ENCODE results near the gene SLC26A2. TPM values are rescaled to one million over a fixed set of nuclear protein-coding genes. Genes with fewer than 3 reads are reported as not detected.

The SLC26A2 gene
- total and polyA plus RNA-seq, 4 donors = 0.43 to 6.1 (median 1.6) TPM

DNA sequence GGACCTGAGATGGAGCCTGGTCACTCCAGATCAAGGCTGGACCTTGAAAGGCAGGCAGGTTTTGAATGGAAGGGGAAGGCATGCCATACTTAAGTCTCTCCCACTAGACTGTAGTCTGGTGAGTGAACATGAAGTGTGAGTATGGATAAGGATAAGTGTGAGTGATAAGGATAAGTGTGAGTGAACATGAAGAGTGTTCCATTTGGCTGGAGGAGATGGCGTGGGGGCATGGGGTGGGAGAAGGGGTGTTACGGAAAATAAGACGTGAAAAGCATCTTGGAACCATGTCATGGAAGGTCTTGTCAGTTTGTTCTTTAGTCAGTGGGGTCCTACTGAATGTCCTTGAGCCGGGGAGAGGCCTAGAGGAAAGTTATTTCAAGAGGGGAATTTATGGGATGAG lies 72.8 kb downstream of the SLC26A2 start (continued):
- TF ChIP-seq NR2F2 (IDR thresholded peaks at IDR 0.05) (no peak), YY1 (IDR thresholded peaks at IDR 0.05) (no peak)

DNA sequence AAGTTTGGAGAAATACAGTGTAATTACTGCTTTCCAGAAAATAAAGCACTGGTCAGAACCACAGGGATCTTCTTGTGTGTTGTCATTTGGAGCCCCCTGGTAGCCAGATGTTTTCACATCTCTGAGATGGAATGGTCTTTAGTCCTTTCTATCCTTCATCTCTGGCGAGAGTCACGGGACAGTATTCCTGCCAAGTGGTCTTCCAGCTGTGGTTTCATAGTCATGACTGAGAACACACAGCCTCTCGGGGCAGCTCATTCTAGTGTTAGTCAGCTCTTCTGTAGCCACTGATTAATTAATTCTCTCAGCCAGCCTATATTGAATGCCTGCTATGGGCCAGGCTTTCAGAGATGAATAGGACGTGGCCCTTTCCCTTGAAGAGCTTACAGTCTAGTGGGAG lies 74.1 kb downstream of the SLC26A2 start:
- TF ChIP-seq, protein P1, sequence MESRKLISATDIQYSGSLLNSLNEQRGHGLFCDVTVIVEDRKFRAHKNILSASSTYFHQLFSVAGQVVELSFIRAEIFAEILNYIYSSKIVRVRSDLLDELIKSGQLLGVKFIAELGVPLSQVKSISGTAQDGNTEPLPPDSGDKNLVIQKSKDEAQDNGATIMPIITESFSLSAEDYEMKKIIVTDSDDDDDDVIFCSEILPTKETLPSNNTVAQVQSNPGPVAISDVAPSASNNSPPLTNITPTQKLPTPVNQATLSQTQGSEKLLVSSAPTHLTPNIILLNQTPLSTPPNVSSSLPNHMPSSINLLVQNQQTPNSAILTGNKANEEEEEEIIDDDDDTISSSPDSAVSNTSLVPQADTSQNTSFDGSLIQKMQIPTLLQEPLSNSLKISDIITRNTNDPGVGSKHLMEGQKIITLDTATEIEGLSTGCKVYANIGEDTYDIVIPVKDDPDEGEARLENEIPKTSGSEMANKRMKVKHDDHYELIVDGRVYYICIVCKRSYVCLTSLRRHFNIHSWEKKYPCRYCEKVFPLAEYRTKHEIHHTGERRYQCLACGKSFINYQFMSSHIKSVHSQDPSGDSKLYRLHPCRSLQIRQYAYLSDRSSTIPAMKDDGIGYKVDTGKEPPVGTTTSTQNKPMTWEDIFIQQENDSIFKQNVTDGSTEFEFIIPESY (IDR thresholded peaks at IDR 0.05) = no peak
- no peak for TF ChIP-seq EGR1 (IDR thresholded peaks at IDR 0.05; ENCODE audit: low read depth in 2 of 2)
- TF ChIP-seq NR2F2 (IDR thresholded peaks at IDR 0.05) = no peak
- TF ChIP-seq TAF1 (conservative IDR thresholded peaks at IDR 0.05) = no peak

DNA sequence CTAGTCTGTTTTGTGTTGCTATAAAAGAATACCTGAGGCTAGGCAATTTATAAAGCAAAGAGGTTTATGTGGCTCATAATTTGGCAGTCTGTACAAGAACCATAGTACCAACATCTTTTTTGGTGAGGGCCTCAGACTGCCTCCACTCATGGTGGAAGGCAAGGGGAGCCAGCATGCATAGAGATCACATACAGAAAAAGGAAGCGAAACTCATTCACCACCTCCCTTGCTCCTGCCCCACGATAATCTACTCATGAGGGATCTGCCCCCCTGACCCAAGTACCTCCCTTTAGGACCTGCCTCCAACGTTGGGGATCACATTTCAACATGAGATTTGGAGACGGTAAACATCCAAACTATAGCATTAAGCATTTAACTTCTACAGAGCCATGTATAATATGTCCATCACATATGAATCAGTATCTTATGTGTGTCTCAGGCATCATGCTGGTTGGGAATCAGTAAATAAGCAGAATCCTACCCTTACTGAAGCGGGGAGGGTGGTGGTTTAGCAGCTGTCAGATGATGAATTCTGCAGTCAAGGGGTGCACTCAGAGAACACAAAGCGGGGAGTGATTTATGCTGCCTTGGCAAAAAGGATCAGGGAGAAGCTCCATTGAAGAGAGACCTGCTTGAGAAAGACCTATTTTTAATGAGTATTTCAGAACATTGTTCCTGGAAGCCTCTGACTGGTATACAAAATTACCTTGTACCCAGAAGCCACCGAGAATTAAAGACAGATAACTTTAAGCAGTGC lies 74.8 kb downstream of the SLC26A2 start:
- Histone ChIP-seq H3K36me3 (ENCODE audit: control insufficient read depth in 4 of 4, insufficient read depth in 3 of 4, low read depth in 1 of 4, low read length in 3 of 4) (peaks cover 15 to 83% (median 72%) of the 10 kb centered on the region in 4 donors), H3K4me3 (ENCODE audit: low read depth in 1 of 3, low read length in 3 of 3) (no peak overlapping the region), H3K27ac (ENCODE audit: low read depth in 1 of 2, low read length in 2 of 2) (no peak overlapping the region), H3K9me3 (ENCODE audit: control insufficient read depth in 4 of 4, low read length in 3 of 4) (no peaks in the 10 kb centered on the region), H3K9ac (ENCODE audit: low read depth in 1 of 2, low read length in 2 of 2) (no peak overlapping the region), H3K27me3 (ENCODE audit: control insufficient read depth in 4 of 4, insufficient read depth in 4 of 4, low read length in 3 of 4) (no peaks in the 10 kb centered on the region), H3K4me1 (ENCODE audit: control insufficient read depth in 4 of 4, insufficient read depth in 4 of 4, low read length in 3 of 4) (no peaks in the 10 kb centered on the region)
- TF ChIP-seq, protein P2, sequence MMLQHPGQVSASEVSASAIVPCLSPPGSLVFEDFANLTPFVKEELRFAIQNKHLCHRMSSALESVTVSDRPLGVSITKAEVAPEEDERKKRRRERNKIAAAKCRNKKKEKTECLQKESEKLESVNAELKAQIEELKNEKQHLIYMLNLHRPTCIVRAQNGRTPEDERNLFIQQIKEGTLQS (IDR thresholded peaks at IDR 0.05) = no peak
- WGBS = 88% methylated on average over 7 of the region's 7 CpGs
- no peak for DNase-seq (ENCODE audit: low spot score)

More for the DNA sequence above, 74.1 kb downstream of the SLC26A2 start:
- no peak for DNase-seq (ENCODE audit: low spot score)
- H3K9ac ChIP-seq (ENCODE audit: low read depth in 1 of 2, low read length in 2 of 2) = no peak overlapping the region
- no peaks in the 10 kb centered on the region for H3K9me3 ChIP-seq (ENCODE audit: control insufficient read depth in 4 of 4, low read length in 3 of 4)
- H3K4me3 ChIP-seq (ENCODE audit: low read depth in 1 of 3, low read length in 3 of 3) = no peak overlapping the region
- no peaks in the 10 kb centered on the region for H3K4me1 ChIP-seq (ENCODE audit: control insufficient read depth in 4 of 4, insufficient read depth in 4 of 4, low read length in 3 of 4)
- 95% methylated on average over 4 of the region's 4 CpGs for WGBS
- no peak overlapping the region for H3K27ac ChIP-seq (ENCODE audit: low read depth in 1 of 2, low read length in 2 of 2)
- peaks cover 16 to 82% (median 69%) of the 10 kb centered on the region in 4 donors for H3K36me3 ChIP-seq (ENCODE audit: control insufficient read depth in 4 of 4, insufficient read depth in 3 of 4, low read depth in 1 of 4, low read length in 3 of 4)
- no peaks in the 10 kb centered on the region for H3K27me3 ChIP-seq (ENCODE audit: control insufficient read depth in 4 of 4, insufficient read depth in 4 of 4, low read length in 3 of 4)

DNA sequence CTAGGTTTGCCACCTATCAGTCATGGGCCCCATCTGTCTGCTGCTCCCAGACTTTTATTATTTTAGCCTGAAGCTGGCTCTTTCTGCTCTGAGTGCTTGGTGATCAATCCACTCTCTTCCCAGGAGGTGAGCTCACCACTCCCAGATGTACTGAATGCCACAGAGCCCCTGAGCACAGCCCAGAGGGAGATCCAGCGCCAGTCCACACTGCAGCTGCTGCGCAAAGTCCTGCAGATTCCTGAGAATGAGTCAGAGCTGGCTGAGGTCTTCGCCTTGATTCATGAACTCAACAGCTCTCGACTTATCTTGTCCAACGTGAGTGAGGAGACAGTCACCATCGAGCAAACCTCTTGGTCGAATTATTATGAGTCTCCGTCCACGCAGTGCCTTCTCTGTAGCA lies 76.0 kb downstream of the SLC26A2 start:
- 93% methylated on average over 9 of the region's 9 CpGs for WGBS
- no peak for TF ChIP-seq YY1 (IDR thresholded peaks at IDR 0.05)
- TF ChIP-seq, protein P2 (IDR thresholded peaks at IDR 0.05) = no peak
- TF ChIP-seq SP1 (IDR thresholded peaks at IDR 0.05) = no peak
- TF ChIP-seq, protein P3, sequence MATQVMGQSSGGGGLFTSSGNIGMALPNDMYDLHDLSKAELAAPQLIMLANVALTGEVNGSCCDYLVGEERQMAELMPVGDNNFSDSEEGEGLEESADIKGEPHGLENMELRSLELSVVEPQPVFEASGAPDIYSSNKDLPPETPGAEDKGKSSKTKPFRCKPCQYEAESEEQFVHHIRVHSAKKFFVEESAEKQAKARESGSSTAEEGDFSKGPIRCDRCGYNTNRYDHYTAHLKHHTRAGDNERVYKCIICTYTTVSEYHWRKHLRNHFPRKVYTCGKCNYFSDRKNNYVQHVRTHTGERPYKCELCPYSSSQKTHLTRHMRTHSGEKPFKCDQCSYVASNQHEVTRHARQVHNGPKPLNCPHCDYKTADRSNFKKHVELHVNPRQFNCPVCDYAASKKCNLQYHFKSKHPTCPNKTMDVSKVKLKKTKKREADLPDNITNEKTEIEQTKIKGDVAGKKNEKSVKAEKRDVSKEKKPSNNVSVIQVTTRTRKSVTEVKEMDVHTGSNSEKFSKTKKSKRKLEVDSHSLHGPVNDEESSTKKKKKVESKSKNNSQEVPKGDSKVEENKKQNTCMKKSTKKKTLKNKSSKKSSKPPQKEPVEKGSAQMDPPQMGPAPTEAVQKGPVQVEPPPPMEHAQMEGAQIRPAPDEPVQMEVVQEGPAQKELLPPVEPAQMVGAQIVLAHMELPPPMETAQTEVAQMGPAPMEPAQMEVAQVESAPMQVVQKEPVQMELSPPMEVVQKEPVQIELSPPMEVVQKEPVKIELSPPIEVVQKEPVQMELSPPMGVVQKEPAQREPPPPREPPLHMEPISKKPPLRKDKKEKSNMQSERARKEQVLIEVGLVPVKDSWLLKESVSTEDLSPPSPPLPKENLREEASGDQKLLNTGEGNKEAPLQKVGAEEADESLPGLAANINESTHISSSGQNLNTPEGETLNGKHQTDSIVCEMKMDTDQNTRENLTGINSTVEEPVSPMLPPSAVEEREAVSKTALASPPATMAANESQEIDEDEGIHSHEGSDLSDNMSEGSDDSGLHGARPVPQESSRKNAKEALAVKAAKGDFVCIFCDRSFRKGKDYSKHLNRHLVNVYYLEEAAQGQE (IDR thresholded peaks at IDR 0.05) = no peak
- TF ChIP-seq, protein P4, sequence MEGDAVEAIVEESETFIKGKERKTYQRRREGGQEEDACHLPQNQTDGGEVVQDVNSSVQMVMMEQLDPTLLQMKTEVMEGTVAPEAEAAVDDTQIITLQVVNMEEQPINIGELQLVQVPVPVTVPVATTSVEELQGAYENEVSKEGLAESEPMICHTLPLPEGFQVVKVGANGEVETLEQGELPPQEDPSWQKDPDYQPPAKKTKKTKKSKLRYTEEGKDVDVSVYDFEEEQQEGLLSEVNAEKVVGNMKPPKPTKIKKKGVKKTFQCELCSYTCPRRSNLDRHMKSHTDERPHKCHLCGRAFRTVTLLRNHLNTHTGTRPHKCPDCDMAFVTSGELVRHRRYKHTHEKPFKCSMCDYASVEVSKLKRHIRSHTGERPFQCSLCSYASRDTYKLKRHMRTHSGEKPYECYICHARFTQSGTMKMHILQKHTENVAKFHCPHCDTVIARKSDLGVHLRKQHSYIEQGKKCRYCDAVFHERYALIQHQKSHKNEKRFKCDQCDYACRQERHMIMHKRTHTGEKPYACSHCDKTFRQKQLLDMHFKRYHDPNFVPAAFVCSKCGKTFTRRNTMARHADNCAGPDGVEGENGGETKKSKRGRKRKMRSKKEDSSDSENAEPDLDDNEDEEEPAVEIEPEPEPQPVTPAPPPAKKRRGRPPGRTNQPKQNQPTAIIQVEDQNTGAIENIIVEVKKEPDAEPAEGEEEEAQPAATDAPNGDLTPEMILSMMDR (IDR thresholded peaks at IDR 0.05; ENCODE audit: low read depth, low read length, missing input control) = no peak
- TF ChIP-seq RXRA (IDR thresholded peaks at IDR 0.05) = no peak
- no peak for TF ChIP-seq NR2F2 (IDR thresholded peaks at IDR 0.05)
- TF ChIP-seq GABPA (IDR thresholded peaks at IDR 0.05 in 1 of 2, conservative IDR thresholded peaks at IDR 0.05 in 1 of 2) = no peak
- TF ChIP-seq, protein P5, sequence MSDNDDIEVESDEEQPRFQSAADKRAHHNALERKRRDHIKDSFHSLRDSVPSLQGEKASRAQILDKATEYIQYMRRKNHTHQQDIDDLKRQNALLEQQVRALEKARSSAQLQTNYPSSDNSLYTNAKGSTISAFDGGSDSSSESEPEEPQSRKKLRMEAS (IDR thresholded peaks at IDR 0.05) = no peak
- no peak for TF ChIP-seq RAD21 (IDR thresholded peaks at IDR 0.05)
- no peak for TF ChIP-seq JUND (IDR thresholded peaks at IDR 0.05)
- no peak for TF ChIP-seq EGR1 (IDR thresholded peaks at IDR 0.05; ENCODE audit: low read depth in 2 of 2)

More for the DNA sequence above, 76.0 kb downstream of the SLC26A2 start:
- no peaks in the 10 kb centered on the region for H3K4me1 ChIP-seq (ENCODE audit: control insufficient read depth in 4 of 4, insufficient read depth in 4 of 4, low read length in 3 of 4)
- no peak overlapping the region for H3K27ac ChIP-seq (ENCODE audit: low read depth in 1 of 2, low read length in 2 of 2)
- no peak overlapping the region for H3K9ac ChIP-seq (ENCODE audit: low read depth in 1 of 2, low read length in 2 of 2)
- H3K27me3 ChIP-seq (ENCODE audit: control insufficient read depth in 4 of 4, insufficient read depth in 4 of 4, low read length in 3 of 4) = no peaks in the 10 kb centered on the region
- H3K36me3 ChIP-seq (ENCODE audit: control insufficient read depth in 4 of 4, insufficient read depth in 3 of 4, low read depth in 1 of 4, low read length in 3 of 4) = peaks cover 17 to 83% (median 73%) of the 10 kb centered on the region in 4 donors
- DNase-seq (ENCODE audit: low spot score) = no peak
- no peak overlapping the region for H3K4me3 ChIP-seq (ENCODE audit: low read depth in 1 of 3, low read length in 3 of 3)
- no peaks in the 10 kb centered on the region for H3K9me3 ChIP-seq (ENCODE audit: control insufficient read depth in 4 of 4, low read length in 3 of 4)
